Measurements from ENCODE around the gene PDE4D. TPM values are rescaled to one million over a fixed set of nuclear protein-coding genes. Genes with fewer than 3 reads are reported as not detected.

The PDE4D gene
- total RNA-seq, 1 donor from 2014 or later, result 50.0 TPM

- TF ChIP-seq CTCF (conservative IDR thresholded peaks at IDR 0.05), result no peak
- no peak overlapping the region for H3K27ac Mint-ChIP-seq
- no peaks in the 10 kb centered on the region for H3K9me3 Mint-ChIP-seq
- H3K4me3 Mint-ChIP-seq, result no peak overlapping the region
- no peak for DNase-seq (ENCODE audit: extremely low spot score, unreplicated experiment)
- peaks cover 13% of the 10 kb centered on the region for H3K36me3 Mint-ChIP-seq
- peaks cover 7% of the 10 kb centered on the region for H3K4me1 Mint-ChIP-seq (ENCODE audit: unreplicated experiment)
- no peaks in the 10 kb centered on the region for H3K27me3 Mint-ChIP-seq
Measured at GRCh38 chr5:59685793-59686192, 207.7 kb downstream of the PDE4D start.

GRCh38 chr5:59685191-59685530 is 208.4 kb downstream of the PDE4D start:
- Mint-ChIP-seq H3K4me1 (ENCODE audit: unreplicated experiment) (peaks cover 7% of the 10 kb centered on the region), H3K27me3 (no peaks in the 10 kb centered on the region), H3K9me3 (no peaks in the 10 kb centered on the region), H3K27ac (no peak overlapping the region), H3K36me3 (peaks cover 10% of the 10 kb centered on the region), H3K4me3 (no peak overlapping the region)
- no peak for TF ChIP-seq CTCF (conservative IDR thresholded peaks at IDR 0.05)
- DNase-seq (ENCODE audit: extremely low spot score, unreplicated experiment), result no peak

- Mint-ChIP-seq H3K36me3 (peaks cover 10% of the 10 kb centered on the region), H3K4me1 (ENCODE audit: unreplicated experiment) (peaks cover 7% of the 10 kb centered on the region), H3K4me3 (no peak overlapping the region), H3K9me3 (no peaks in the 10 kb centered on the region), H3K27me3 (no peaks in the 10 kb centered on the region), H3K27ac (no peak overlapping the region)
- TF ChIP-seq CTCF (conservative IDR thresholded peaks at IDR 0.05), result no peak
- no peak for DNase-seq (ENCODE audit: extremely low spot score, unreplicated experiment)
Measured at GRCh38 chr5:59684388-59685190, 208.9 kb downstream of the PDE4D start.

- TF ChIP-seq CTCF (conservative IDR thresholded peaks at IDR 0.05), result no peak
- H3K9me3 Mint-ChIP-seq, result no peaks in the 10 kb centered on the region
- H3K36me3 Mint-ChIP-seq, result peaks cover 13% of the 10 kb centered on the region
- H3K27ac Mint-ChIP-seq, result no peak overlapping the region
- H3K4me3 Mint-ChIP-seq, result no peak overlapping the region
- DNase-seq (ENCODE audit: extremely low spot score, unreplicated experiment), result no peak
- H3K27me3 Mint-ChIP-seq, result no peaks in the 10 kb centered on the region
- H3K4me1 Mint-ChIP-seq (ENCODE audit: unreplicated experiment), result peaks cover 7% of the 10 kb centered on the region
Measured at GRCh38 chr5:59683311-59683710, 210.2 kb downstream of the PDE4D start.

- Mint-ChIP-seq H3K27me3 (no peaks in the 10 kb centered on the region), H3K4me3 (no peak overlapping the region), H3K36me3 (peaks cover 13% of the 10 kb centered on the region), H3K9me3 (no peaks in the 10 kb centered on the region), H3K4me1 (ENCODE audit: unreplicated experiment) (peaks cover 7% of the 10 kb centered on the region), H3K27ac (no peak overlapping the region)
- no peak for DNase-seq (ENCODE audit: extremely low spot score, unreplicated experiment)
- TF ChIP-seq CTCF (conservative IDR thresholded peaks at IDR 0.05), result no peak
Measured at GRCh38 chr5:59682542-59682941, 211.0 kb downstream of the PDE4D start.

All from type B pancreatic cell (in vitro differentiated cells).